ENCODE measurements around the gene NCOA6. TPM values are rescaled to one million over a fixed set of nuclear protein-coding genes. Genes with fewer than 3 reads are reported as not detected.
"Not testable (repeated sequence)": the region's sequence is repeated elsewhere in the genome, so short reads cannot be mapped to it uniquely, and the experiment has no call there.

The NCOA6 gene
- total RNA-seq, 1 donor from 2014 or later, result 10.5 TPM

GRCh38 chr20:34829191-34829590 is 3.7 kb upstream of the NCOA6 start:
- DNase-seq (ENCODE audit: low read depth), result no peak

GRCh38 chr20:34824806-34825529 is 483 bp downstream of the NCOA6 start:
- peak; percentile 63 for DNase-seq (ENCODE audit: low read depth)

DNA sequence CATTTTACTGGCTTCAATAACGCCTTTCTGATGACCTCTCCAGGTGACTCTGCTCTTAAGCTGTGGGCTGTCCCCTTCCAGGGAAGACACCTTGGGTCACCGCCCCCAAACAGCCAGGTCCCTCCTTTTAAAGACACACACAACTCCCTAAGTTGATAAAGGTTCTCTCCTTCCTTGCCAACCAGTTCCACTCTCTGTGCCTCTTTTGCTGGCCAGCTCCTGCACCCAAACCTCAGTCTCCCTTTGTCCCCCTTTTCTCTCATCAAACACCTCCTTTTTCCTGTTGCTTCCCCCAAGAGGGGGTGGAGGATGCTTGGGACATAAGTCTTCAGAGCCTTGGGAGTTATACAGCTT is 1.0 kb downstream of the NCOA6 start:
- DNase-seq (ENCODE audit: low read depth), result peak; percentile 58

DNA sequence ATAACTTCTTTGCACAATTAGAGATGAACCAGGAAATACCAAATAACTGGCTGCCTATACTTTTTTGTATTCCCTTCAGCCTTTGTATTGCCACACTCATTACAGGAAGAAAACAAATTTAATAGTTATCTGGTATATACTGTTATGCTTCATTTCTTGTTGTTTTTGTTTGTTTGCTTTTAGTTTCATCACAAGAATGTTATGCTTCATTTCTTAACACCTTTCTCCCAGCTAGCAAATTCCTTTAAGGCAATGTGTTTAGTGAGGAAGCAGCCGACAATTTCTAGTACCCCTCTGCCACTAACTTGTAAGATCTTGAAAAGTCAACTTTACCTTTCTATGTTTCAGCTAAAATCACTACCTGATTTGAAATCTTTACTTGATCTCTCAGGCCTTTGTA is 1.4 kb downstream of the NCOA6 start:
- DNase-seq (ENCODE audit: low read depth), result no peak

DNA sequence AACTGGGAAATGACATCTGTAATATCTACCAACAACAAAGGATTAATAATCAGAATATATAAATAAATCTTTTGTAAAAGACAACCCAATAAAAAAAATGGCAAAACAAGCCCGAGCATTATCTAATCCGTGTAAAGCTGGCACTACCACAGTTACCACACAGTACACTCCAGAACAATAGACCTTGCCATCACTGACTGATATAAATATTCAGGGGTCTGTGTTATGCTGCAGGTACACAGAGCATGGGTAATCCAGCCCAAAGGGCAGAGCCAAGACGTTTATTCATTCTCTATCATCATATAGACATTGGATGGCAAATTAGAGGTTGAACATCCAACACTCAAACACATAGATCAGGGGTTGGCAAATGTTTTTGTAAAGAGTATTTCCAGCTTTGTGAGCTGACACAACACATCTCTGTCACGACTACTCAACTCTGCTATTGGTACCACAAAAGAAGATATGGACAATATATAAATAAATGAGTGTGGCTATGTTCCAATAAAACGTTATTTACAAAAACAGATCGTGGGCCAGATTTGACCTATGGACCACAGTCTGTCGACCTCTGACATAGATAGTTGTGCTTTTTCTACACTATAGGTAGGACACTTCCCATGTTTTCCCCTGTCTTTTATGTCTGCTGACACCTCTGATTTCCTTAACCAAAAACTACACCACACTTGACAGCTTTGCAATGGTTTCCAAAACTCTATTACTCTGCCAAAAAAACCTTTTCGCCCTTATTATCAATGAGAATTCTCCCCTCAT is 4.5 kb downstream of the NCOA6 start:
- no peak for DNase-seq (ENCODE audit: low read depth)

- DNase-seq (ENCODE audit: low read depth), result no peak
Measured at GRCh38 chr20:34817801-34818200, 7.7 kb downstream of the NCOA6 start.

DNA sequence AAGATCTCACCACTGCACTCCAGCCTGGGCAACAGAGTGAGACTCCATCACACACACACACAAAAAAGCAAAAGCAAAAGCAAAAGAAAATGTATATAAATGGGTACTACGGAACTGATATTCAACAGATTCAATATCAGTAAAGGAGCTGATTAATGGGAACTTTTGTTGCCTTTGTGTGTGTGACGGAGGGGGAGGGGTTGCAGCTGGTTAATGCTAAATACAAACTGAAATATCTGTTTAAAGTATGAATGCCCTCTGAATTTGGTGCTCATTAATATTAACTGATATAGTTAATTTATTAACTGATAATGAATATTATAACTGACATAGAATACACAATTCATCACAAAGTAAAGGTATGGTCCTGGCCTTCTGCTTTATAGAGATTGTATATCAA is 8.4 kb downstream of the NCOA6 start:
- DNase-seq (ENCODE audit: low read depth), result no peak

- no peak for DNase-seq (ENCODE audit: low read depth)
Measured at GRCh38 chr20:34815636-34816035, 9.8 kb downstream of the NCOA6 start.

DNA sequence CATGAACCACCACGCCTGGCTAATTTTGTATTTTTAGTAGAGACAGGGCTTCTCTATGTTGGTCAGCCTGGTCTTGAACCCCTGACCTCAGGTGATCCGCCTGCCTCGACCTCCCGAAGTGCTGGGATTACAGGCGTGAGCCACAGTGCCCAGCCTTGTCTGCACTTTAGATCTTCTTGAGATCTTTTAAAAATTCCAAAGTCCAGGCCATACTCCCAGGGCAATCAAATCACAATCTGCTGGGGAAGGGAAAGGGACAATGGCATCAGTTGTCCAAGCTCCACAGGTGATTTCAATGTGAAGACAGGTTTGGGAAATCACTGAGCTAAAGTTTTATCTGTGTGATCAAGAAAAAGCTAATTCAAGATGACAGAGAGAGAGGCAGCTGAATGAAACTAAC is 16.9 kb downstream of the NCOA6 start:
- DNase-seq (ENCODE audit: low read depth), result no peak

GRCh38 chr20:34807944-34808465 is 17.4 kb downstream of the NCOA6 start:
- DNase-seq (ENCODE audit: low read depth), result not testable (repeated sequence)

GRCh38 chr20:34806255-34806654 is 19.2 kb downstream of the NCOA6 start:
- no peak for DNase-seq (ENCODE audit: low read depth)

DNA sequence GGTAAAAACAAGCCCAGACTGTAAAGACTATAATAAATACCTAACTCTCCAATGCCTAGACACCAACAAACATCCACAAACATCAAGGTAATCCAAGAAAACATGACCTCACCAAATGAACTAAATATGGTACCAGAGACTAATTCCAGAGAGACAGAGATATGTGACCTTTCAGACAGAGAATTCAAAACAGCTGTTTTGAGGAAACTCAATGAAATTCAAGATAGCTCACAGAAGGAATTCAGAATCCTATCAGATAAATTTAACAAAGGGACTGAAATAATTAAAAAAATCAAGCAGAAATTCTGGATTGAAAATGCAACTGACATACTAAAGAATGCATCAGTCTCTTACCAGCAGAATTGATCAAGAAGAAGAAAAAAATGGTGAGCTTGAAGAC is 26.6 kb downstream of the NCOA6 start:
- peak; percentile 12 for DNase-seq (ENCODE audit: low read depth)

- no peak for DNase-seq (ENCODE audit: low read depth)
Measured at GRCh38 chr20:34798328-34798727, 27.1 kb downstream of the NCOA6 start.

DNA sequence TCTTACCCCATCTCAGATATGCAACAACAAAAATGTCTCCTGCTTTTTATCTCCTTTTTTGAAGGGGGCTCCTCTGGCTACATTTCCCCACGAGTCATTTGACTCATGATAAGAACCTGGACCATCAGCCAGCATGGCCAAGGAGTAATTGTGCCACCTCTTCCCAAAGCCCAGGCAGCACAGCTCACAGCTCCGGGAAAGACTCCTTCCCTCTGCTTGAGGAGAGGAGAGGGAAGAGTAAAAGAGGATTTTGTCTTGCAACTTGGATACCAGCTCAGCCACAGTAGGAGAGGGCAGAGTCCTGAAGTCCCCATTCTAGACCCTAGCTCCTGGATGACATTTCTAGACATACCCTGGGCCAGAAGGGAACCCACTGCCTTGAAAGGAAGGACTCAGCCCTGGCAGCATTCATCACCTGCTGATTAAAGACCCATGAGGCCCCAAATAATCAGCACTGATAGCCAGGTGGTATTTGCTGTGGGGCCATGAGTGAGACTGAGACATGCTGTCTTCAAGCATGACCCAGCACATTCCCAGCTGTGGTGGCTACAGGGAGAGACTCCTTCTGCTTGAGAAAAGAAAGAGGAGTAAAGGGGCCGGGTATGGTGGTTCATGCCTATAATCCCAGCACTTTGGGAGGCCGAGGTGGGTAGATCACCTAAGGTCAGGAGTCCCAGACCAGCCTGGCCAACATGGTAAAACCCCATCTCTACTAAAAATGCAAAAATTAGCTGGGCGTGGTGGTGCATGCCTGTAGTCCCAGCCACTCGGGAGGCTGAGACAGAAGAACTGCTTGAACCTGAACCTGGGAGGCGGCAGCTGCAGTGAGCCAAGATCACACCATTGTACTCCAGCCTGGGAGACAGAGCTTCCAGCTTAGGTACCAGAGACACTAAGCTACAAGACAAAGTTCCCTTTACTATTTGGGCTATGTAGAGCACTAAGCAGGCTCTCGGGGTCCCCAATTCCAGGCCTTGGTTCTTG is 28.1 kb downstream of the NCOA6 start:
- peak; percentile 52 for DNase-seq (ENCODE audit: low read depth)

DNA sequence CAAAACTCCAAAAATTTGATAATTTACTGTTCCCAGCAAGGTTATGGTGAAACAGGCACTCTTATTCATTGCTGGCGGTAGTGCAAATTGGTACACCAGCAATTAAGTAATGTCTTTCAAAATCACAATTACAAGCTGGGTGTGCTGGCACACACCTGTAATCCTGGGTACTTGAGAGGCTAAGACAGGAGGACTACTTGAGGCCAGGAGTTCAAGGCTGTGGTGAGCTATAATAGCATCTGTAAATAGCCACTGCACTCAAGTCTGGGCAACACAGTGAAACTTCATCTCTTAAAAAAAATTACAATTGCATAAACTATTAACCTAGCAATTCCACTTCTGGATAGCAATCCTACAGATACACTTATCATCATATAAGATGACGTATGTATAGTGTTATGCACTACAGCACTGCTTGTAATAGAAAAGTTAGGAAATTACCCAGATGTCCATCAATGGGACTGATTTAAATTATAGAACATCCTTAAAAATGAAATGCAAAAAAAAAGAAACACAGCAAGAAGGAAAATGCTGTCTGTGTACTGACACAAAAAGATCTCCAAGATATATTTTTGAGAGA is 31.4 kb downstream of the NCOA6 start:
- DNase-seq (ENCODE audit: low read depth), result no peak

DNA sequence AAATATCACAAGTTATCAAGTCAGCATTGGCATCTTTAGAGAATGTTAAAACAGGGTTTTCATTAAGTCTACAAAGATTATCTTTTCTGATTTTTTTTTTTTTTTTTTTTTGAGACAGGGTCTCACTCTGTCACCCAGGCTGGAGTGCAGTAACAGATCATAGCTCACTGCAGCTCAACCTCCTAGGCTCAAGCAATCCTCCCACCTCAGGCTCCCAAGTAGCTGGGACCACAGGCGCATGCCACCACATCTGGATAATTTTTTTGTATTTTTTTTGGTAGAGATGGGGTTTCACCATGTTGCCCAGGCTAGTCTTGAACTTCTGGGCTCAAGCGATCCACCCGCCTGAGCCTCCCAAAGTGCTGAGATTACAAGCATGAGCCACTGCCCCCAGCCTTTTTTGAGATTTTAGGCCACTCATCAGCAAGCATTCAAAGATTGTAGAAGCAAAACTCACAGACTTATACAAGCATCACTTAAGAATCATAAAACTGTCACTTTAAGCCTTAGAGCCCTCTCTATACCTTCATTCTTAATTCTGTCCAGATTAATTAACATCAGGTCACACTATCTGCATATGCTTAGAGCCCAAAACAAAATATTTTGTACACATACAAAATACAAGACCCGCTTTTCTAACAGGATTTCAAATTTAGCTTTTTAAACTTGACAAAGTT is 32.6 kb downstream of the NCOA6 start:
- DNase-seq (ENCODE audit: low read depth), result no peak

- peak; percentile 54 for DNase-seq (ENCODE audit: low read depth)
Measured at GRCh38 chr20:34791289-34792020, 34.0 kb downstream of the NCOA6 start.

DNA sequence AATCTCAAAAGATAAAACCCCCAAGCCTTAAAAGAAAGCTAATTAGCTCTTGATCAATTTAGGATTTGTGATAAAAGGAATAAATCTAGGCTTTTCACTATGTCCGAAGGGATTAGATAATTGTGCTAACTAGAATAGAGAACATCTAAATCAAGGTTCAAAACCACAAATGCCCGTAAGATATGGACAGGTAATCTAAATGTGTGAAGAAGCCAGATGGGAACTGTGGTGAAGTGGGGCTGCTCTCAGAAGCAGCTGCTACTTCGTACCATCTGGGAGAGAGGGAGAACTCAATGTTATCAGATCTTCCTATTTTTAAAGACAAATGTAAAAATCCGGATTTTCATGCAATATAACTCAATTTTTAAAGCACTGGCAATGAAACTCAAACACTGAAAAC is 44.2 kb downstream of the NCOA6 start:
- no peak for DNase-seq (ENCODE audit: low read depth)

- DNase-seq (ENCODE audit: low read depth), result not testable (repeated sequence)
Measured at GRCh38 chr20:34780291-34780690, 45.2 kb downstream of the NCOA6 start.

DNA sequence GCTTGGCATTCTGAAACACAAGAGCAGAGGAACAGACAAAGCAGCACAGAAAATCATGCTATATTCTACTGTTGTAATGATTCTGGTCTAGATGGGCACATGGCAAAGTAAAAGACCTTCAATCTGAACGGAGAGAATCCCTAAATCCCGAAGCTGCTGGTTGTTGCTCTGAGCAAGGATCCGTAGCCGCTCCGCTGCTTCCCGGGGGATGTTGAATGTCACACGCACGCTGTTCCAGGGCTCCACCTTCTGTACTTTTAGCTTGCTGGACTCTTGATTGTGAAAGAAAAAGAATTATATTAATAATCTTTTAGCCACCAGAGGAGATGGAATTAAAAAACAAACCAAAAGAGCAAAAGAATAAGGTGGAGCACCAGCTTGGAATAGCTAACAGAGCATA is 49.3 kb downstream of the NCOA6 start:
- no peak for DNase-seq (ENCODE audit: low read depth)
